Caco-2 (cell line): ENCODE data around the gene KRT78. TPM values are rescaled to one million over a fixed set of nuclear protein-coding genes. Genes with fewer than 3 reads are reported as not detected.

Experiments used
- BruUV-seq: library from RNA; stranded (reverse); fragments of 400-500 nt; replicated peaks from 2 replicates; lab custom pipeline; 2021; lab: Mats Ljungman, UMichigan
- CTCF ChIA-PET: fragments of 300-600 bp; sonication (Branson Sonifier 250); formaldehyde crosslinking; loops from one replicate; lab custom pipeline; 2022; ENCODE audit warnings: antibody characterized with exemption; lab: Charles Lee
- POLR2A ChIA-PET: fragments of 300-600 bp; sonication (Branson Sonifier 250); formaldehyde crosslinking; loops from one replicate; lab custom pipeline; 2022; ENCODE audit warnings: antibody characterized with exemption; lab: Charles Lee
- DNase-seq, 2 experiments: peaks; one replicate each; pipeline versions ENCODE4 v3.0.0 to v3.0.0-alpha.2; 2020 to 2022
- H3K27me3 ChIP-seq: replicated peaks from 2 replicates; pipeline ENCODE4 v1.6.0; 2011; ENCODE audit warnings: low read length; ENCODE audit not compliant: control insufficient read depth, insufficient read depth
- H3K36me3 ChIP-seq: 2 replicates; pipeline ENCODE4 v1.5.1; 2011; ENCODE audit warnings: low read length; ENCODE audit not compliant: control insufficient read depth, insufficient read depth
- H3K4me1 ChIP-seq: fragments of 250-450 bp; sonication (Bioruptor Pico); 2 replicates; pipeline ENCODE4 v1.5.1; 2020; ENCODE audit warnings: mild to moderate bottlenecking
- H3K4me3 ChIP-seq: 2 replicates; pipeline ENCODE4 v1.5.1; 2011; ENCODE audit warnings: low read depth, mild to moderate bottlenecking, control low read depth, low read length
- H3K9me3 ChIP-seq: fragments of 250-450 bp; sonication (Bioruptor Pico); 2 replicates; pipeline ENCODE4 v1.5.1; 2020; ENCODE audit warnings: mild to moderate bottlenecking, moderate library complexity
- H3K27ac Mint-ChIP-seq: one replicate; pipeline ENCODE4 v1.8.0; 2022; ENCODE audit warnings: mixed read lengths; ENCODE audit not compliant: unreplicated experiment
- H3K27me3 Mint-ChIP-seq: one replicate; pipeline ENCODE4 v1.8.0; 2022; ENCODE audit warnings: mixed read lengths; ENCODE audit not compliant: insufficient read depth, unreplicated experiment
- H3K36me3 Mint-ChIP-seq: one replicate; pipeline ENCODE4 v1.8.0; 2022; ENCODE audit warnings: mild to moderate bottlenecking, mixed read lengths; ENCODE audit not compliant: insufficient read depth, unreplicated experiment
- H3K4me1 Mint-ChIP-seq: one replicate; pipeline ENCODE4 v1.8.0; 2022; ENCODE audit warnings: low read depth, mixed read lengths; ENCODE audit not compliant: unreplicated experiment
- H3K4me3 Mint-ChIP-seq: one replicate; pipeline ENCODE4 v1.8.0; 2022; ENCODE audit warnings: mild to moderate bottlenecking, moderate library complexity, mixed read lengths; ENCODE audit not compliant: unreplicated experiment
- H3K9me3 Mint-ChIP-seq: one replicate; pipeline ENCODE4 v1.8.0; 2022; ENCODE audit warnings: mixed read lengths; ENCODE audit not compliant: unreplicated experiment
- CTCF ChIP-seq, 2 experiments: fragments of 200-600 bp in 1 of 2; IDR thresholded peaks; 1 replicate in 1 of 2; 2 replicates in 1 of 2; pipeline versions ENCODE4 v1.5.1 to v1.8.0; 2011 to 2022; ENCODE audit warnings: antibody characterized with exemption in 1 of 2, control low read depth in 1 of 2, inconsistent platforms in 1 of 2, low read depth in 1 of 2, low read length in 1 of 2, mild to moderate bottlenecking in 1 of 2, moderate library complexity in 1 of 2; ENCODE audit not compliant: insufficient read depth in 1 of 2, severe bottlenecking in 1 of 2, unreplicated experiment in 1 of 2
- intact Hi-C: fragments of 100-400 bp; cut with micrococcal nuclease; formaldehyde crosslinking; loops from one replicate; pipeline ENCODE4 v1.10.0; 2022; ENCODE audit not compliant: unreplicated experiment
- total RNA-seq: library from RNA; stranded (reverse); gene quantifications from 2 replicates; pipeline ENCODE4 v1.2.3, GENCODE V29; 2022

KRT78 gene
- total RNA-seq, 1 experiment from 2014 or later = not detected

- POLR2A ChIA-PET = no interaction called here
- no peaks in the 10 kb centered on the region for H3K27me3 Mint-ChIP-seq
- intact Hi-C loops = no loop called here
- H3K9me3 Mint-ChIP-seq = no peaks in the 10 kb centered on the region
- no peaks in the 10 kb centered on the region for H3K36me3 ChIP-seq
- BruUV-seq = no TSS peak
- no peaks in the 10 kb centered on the region for H3K9me3 ChIP-seq
- H3K4me3 Mint-ChIP-seq = no peak overlapping the region
- no peak for TF ChIP-seq CTCF (IDR thresholded peaks at IDR 0.05; ENCODE audit: insufficient read depth in 1 of 2, low read depth in 1 of 2, low read length in 1 of 2, severe bottlenecking in 1 of 2, unreplicated experiment in 1 of 2)
- H3K4me3 ChIP-seq = no peak overlapping the region
- CTCF ChIA-PET = interaction anchor here (1.1 kb wide), 1 partner anchor 451 kb away, joined by 3 read pairs; no protein-coding TSS in a partner anchor
- no peaks in the 10 kb centered on the region for H3K36me3 Mint-ChIP-seq
- H3K27ac Mint-ChIP-seq = no peak overlapping the region
- peaks cover 38% of the 10 kb centered on the region for H3K4me1 Mint-ChIP-seq
- DNase-seq = no peak
- no peaks in the 10 kb centered on the region for H3K27me3 ChIP-seq
- H3K4me1 ChIP-seq = peaks cover 32% of the 10 kb centered on the region
Measured at GRCh38 chr12:52822771-52823510, 25.9 kb downstream of the KRT78 start.

- Mint-ChIP-seq H3K27me3 (no peaks in the 10 kb centered on the region), H3K4me1 (peaks cover 31% of the 10 kb centered on the region), H3K27ac (peak overlapping the region; percentile 15), H3K9me3 (no peaks in the 10 kb centered on the region), H3K36me3 (no peaks in the 10 kb centered on the region), H3K4me3 (no peak overlapping the region)
- no peak for TF ChIP-seq CTCF (IDR thresholded peaks at IDR 0.05; ENCODE audit: insufficient read depth in 1 of 2, low read depth in 1 of 2, low read length in 1 of 2, severe bottlenecking in 1 of 2, unreplicated experiment in 1 of 2)
- Histone ChIP-seq H3K4me3 (no peak overlapping the region), H3K36me3 (no peaks in the 10 kb centered on the region), H3K4me1 (peaks cover 23% of the 10 kb centered on the region), H3K27me3 (no peaks in the 10 kb centered on the region), H3K9me3 (no peaks in the 10 kb centered on the region)
- no peak for DNase-seq
- POLR2A ChIA-PET = no interaction called here
- CTCF ChIA-PET = interaction anchor here (0.5 kb wide), 1 partner anchor 745 kb away, joined by 3 read pairs; no protein-coding TSS in a partner anchor
- intact Hi-C loops = no loop called here
- no TSS peak for BruUV-seq
Measured at GRCh38 chr12:52821826-52822660, 26.8 kb downstream of the KRT78 start.

- no peak overlapping the region for H3K4me3 ChIP-seq
- H3K4me3 Mint-ChIP-seq = no peak overlapping the region
- CTCF ChIA-PET = interaction anchor here (0.5 kb wide), 1 partner anchor 744 kb away, joined by 3 read pairs; no protein-coding TSS in a partner anchor
- intact Hi-C loops = no loop called here
- no peaks in the 10 kb centered on the region for H3K9me3 ChIP-seq
- H3K36me3 ChIP-seq = no peaks in the 10 kb centered on the region
- H3K4me1 Mint-ChIP-seq = peaks cover 26% of the 10 kb centered on the region
- DNase-seq = no peak
- no peaks in the 10 kb centered on the region for H3K36me3 Mint-ChIP-seq
- H3K27me3 ChIP-seq = no peaks in the 10 kb centered on the region
- POLR2A ChIA-PET = no interaction called here
- no TSS peak for BruUV-seq
- TF ChIP-seq CTCF (IDR thresholded peaks at IDR 0.05; ENCODE audit: insufficient read depth in 1 of 2, low read depth in 1 of 2, low read length in 1 of 2, severe bottlenecking in 1 of 2, unreplicated experiment in 1 of 2) = no peak
- no peaks in the 10 kb centered on the region for H3K27me3 Mint-ChIP-seq
- H3K27ac Mint-ChIP-seq = peak overlapping the region; percentile 15
- H3K4me1 ChIP-seq = peaks cover 15% of the 10 kb centered on the region
- H3K9me3 Mint-ChIP-seq = no peaks in the 10 kb centered on the region
Measured at GRCh38 chr12:52821071-52821730, 27.6 kb downstream of the KRT78 start.
